HG03520 (cell line): ENCODE measurements around the gene FAM83B.
"Not testable (repeated sequence)": the region's sequence is repeated elsewhere in the genome, so short reads cannot be mapped to it uniquely, and the experiment has no call there.

Experiments used
- ATAC-seq: cut with Tn5 transposase; IDR thresholded peaks from one replicate; pipeline ENCODE4 v1.9.1; 2021; ENCODE audit warnings: mild to moderate bottlenecking, moderate library complexity; ENCODE audit not compliant: unreplicated experiment

Gene FAM83B, protein sequence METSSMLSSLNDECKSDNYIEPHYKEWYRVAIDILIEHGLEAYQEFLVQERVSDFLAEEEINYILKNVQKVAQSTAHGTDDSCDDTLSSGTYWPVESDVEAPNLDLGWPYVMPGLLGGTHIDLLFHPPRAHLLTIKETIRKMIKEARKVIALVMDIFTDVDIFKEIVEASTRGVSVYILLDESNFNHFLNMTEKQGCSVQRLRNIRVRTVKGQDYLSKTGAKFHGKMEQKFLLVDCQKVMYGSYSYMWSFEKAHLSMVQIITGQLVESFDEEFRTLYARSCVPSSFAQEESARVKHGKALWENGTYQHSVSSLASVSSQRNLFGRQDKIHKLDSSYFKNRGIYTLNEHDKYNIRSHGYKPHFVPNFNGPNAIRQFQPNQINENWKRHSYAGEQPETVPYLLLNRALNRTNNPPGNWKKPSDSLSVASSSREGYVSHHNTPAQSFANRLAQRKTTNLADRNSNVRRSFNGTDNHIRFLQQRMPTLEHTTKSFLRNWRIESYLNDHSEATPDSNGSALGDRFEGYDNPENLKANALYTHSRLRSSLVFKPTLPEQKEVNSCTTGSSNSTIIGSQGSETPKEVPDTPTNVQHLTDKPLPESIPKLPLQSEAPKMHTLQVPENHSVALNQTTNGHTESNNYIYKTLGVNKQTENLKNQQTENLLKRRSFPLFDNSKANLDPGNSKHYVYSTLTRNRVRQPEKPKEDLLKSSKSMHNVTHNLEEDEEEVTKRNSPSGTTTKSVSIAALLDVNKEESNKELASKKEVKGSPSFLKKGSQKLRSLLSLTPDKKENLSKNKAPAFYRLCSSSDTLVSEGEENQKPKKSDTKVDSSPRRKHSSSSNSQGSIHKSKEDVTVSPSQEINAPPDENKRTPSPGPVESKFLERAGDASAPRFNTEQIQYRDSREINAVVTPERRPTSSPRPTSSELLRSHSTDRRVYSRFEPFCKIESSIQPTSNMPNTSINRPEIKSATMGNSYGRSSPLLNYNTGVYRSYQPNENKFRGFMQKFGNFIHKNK

DNA sequence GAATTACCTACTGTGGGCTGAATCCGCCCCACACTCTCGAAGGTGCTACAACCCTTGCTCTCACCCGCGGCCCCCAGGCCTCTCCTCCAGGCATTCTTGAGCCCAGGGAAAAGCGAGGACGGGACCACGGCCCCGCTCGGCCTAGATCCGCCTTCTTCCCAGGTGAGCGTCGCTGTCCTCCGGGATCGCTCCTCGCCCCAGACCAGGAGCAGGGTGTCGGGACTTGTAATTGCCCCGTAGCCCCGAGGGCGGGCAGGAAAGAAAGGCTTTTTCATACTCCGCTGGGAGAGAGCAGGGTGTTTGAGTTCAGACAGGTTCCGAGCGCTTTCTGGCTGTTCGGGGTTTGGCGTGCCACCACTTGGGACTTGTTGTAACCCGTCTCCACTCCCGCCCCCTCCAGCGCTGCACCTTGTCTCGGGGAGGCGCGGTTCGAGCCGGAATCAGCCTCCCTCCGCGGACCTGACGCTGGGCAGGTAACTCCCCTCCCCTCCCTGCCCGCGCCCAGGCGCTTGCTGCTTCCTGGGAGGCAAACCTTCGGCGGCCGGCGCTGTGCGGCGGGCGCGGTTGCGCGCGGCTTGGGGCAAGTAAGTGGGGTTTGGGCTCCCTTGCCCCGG lies at the start of gene FAM83B:
TSS of gene FAM83B (plus strand) at position 529 of the 614 bp plus-strand sequence. CDS start 23,476 bp downstream, outside the sequence.
- no peak for ATAC-seq

DNA sequence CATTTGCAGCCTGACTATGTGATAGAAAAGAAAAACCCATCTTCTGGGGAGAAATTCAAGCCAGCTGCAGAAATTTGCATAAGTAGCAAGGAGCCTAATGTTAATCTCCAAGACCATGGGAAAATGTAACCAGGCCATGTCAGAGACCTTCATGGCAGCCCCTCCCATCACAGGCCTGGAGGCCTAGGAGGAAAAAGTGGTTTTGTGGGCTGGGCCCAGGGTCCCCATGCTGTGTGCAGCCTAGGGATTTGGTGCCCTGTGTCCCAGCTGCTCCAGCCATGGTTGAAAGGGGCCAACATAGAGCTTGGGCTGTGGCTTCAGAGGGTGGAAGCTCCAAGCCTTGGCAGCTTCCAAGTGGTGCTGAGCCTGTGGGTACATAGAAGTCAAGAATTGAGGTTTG lies 49.7 kb upstream of the FAM83B start:
- not testable (repeated sequence) for ATAC-seq

DNA sequence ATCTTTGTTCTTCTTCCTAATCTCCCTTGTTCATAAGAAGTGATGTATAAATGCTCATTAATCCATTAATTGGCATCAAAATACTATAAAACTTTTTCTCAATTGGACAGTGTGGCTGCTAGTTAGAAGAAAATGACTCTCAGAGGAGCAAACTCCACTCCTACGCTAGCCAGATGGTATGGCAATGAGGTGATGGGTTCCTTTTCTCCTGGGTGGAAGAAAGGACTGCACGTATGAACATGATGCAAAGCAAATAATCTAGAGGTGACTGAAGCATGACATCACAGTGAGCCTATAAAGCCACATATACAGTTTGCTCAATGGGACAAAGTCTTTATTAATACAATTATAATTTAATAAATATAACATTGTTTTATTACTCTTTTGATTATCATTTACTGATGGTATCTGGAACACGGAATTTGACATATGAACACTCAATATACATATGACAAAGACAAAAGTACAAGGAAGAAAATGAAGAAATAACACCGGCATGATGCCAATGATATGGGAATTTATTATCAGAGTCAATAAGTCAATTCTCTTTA lies 46.4 kb upstream of the FAM83B start:
- ATAC-seq: no peak

DNA sequence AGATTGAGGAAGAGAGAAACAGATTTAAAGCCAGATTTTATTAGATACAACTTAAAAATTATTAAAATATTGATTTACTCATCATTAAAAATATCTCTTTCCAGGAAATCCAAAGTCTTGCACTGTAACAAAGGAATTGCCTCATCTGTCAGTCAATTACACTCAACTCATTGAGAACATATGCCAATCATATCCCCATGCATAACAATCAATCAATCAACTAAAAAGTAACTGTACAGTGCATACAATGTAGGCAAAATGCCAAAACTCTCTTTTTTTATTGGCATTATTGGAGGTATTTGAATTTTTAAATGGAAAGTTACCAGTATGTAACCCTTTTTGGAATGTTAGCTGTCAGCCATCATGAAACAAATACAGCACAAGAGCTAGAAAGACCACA lies 45.3 kb upstream of the FAM83B start:
- no peak for ATAC-seq

DNA sequence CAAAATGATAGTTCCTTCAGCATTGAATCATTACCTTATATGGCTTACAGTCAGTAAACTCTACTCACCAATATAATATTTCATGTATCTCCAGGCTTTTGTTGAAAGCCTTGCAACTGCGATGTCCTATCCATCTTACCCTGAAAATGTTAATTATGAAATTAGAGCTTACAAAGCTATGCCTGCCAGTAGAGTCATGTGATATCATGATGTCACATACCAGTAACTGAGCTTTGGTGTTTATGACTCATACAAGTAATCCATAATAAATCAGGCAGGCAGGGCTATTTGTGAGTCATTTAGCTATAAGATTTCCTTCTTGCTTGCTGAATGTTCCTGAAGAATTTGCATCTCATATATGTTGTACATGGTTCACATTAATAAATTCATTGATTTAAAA lies 44.9 kb upstream of the FAM83B start:
- no peak for ATAC-seq

DNA sequence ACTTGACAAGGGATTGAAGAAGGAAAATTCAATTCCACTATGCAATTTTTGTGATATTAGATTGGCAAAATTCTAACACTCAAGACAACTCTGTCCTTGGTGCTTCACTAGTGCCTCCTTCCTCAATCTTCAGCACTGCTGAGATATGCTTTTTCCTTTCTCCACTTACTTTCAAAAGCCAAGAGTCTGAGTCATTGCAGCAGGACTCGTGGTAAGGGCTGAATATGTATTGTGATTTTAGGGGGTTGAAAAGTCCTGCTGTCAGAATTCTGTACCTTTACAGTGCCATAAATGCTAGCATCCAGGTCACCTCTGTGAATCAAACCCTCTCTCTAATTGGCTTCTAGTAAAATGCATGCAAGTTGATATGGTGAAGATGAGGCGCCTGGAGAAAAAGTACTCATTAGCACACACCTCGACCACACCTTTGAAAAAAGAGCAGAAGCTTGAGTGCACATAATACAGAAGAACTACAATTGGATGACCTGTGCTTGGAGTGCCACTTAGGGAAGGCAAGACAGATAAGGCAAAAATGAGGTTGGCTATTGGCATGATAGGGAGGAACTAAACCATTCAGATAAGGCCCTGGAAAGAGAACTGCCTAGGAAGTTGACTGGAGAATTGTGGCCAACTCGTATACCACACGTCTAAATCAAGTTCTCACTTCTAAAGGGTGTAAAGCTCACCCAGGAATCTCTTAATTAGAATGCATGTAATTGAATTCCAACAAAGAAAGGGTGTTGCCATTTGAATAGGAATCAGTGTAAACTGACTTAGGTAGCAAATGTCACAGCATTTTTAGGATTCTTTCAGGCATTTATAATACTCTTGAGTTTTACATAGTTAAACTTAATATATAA lies 43.6 kb upstream of the FAM83B start:
- no peak for ATAC-seq

DNA sequence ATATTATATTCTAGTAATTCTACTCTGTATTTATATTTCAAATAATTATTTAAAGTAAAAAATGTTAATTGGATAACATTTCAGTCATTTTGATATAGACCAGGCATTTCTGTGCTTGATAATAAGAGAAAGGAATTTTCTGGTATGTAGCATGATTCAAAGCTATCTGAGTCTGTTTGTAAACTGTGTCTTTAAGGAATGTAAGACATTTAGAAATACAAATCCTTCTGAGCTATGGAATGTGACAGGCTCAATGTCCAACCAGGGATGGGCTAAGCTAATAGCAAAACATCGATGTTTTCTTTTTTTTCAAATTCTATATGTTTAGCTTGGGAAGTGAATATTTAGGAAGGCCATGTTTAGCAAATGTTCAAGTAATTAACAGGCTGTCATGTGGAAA lies 41.5 kb upstream of the FAM83B start:
- no peak for ATAC-seq

DNA sequence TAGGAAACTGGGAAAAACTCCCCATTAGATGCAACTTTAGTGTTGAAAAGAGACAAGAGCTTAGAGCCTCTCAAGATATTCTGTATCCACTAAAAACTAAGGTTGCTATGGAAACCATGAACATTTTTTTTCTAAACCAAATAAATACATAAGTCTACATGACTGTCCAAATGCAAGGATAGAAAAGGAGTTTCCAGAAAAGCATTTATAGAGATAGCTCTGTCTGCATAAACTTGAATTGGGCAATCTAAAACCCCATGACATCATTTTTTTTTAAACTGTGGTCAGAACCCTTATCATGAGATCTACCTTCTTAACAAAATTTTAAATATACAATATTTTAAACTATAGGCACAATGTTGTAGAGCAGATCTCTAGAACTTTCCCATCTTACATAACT lies 36.4 kb upstream of the FAM83B start:
- ATAC-seq: no peak

DNA sequence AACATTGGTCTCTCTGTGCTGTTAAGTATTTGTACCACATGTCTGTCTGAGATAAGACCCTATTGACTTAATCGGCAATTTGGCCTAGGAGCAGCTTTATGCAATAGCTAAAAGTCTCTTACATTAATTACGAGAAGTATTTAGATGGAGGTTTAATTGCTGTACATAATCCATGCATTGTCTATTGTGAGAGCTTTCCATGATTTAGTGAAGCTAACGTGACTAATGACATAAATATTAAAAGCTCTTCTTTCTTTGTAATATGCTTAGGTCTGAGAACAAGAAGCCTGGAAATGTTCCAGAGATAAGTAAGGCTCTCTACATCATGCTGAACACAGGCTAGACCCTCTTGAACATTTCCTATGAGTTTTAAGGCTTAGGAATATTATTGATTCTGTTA lies 32.7 kb upstream of the FAM83B start:
- no peak for ATAC-seq

DNA sequence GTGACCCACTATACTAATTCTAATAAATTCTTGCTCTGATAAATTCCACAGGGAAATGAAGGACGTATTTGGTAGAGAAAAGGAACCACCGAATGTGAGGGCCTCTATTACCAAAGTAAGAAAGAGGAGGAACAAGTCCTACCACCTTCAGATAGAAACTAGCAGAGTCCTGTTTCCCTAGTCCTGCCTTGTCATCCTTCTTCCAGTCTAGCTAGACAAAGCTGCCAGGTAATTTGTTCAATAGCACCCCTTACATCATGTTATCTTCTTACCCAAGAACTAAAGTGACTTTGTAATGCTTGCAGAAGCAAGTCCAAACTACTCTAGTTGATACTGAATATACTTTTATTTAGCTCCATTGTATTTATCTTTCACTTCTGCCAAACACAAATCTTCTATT lies 29.3 kb upstream of the FAM83B start:
- no peak for ATAC-seq

DNA sequence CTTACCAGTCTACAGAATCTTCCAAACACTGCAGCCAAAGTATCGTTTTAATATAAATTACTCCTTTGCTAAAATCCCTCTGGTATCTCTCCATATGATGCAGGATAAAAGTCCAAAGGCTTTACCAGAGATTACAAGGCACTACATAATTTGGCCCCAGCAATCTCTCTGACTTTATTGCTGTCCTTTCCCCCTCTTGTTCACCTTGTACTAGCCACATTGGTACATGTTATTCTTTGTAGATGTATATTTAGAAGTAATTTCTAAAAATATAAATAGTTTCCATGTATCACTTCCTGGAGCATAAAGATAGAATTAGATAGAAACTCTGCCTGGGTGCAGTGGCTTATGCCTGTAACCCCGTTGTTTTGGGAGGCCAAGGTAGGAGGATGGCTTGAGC lies 28.7 kb upstream of the FAM83B start:
- ATAC-seq: no peak

DNA sequence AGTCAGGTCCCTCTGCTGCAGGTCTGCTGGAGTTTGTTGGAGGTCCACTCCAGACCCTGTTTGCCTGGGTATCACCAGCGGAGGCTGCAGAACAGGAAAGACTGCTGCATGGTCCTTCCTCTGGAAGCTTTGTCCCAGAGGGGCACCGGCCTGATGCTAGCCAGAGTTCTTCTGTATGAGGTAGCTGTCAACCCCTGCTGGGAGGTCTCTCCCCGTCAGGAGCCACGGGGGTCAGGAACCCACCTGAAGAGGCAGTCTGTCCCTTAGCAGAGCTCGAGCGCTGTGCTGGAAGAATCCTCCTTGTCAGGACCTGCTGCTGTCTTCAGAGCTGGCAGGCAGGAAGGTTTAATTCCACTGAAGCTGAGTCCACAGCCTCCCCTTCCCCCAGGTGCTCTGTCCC lies 22.3 kb upstream of the FAM83B start:
- ATAC-seq: not testable (repeated sequence)

DNA sequence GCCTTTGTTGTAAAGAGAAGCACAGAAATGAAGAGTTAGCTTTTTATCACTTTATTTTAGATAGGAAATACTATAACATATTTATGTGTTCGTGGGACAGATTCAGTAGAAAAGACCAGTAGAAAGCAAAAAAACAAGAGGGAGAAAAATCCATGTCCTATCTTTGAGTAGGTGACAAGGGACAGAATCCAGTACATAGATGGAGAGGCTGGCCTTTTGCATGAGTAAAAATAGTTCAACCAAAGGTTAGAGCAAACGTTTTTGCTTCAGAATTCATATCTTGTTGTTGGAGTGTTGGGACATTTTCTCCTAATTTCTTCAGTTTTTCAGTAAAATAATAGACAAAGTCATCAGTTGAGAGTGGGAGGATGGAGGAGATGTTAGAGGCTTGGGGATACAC lies 19.6 kb upstream of the FAM83B start:
- ATAC-seq: no peak

DNA sequence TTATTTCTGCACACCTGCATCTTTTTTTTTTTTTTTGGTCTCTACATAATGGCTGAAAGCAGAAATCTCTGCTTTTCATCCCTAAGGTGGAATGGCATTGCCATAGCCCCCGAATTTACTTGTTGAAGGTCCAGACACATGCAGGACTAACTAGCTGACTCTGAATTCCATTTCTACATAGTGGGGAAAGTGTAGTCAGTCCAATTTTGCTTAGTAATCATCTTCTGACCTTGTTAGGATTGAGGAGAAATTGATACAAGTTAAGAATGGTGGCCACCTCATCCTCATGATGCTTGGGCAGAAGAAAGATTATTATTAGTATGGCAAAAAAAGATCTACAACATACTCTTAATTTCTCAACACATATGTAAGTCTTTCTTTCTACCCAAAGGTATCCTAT lies 16.4 kb upstream of the FAM83B start:
- ATAC-seq: no peak

DNA sequence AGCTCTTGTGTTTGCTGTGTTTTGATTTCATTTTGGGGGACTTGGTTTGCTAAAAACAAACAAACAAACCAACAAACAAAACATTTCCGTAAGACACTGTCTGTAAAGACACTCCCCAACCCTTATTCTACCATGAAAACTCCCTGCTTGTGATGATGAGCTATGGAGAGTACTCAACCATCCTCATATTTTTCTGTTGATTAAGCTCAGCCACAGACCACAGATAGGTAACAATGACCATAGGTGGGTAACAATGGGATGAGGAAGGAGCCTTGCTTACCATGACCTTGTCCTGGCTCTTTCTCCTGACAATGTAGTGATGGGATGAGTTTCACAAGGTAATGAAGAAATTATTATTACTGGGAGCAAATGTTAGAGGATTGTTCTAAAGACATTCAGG lies 11.4 kb upstream of the FAM83B start:
- no peak for ATAC-seq

DNA sequence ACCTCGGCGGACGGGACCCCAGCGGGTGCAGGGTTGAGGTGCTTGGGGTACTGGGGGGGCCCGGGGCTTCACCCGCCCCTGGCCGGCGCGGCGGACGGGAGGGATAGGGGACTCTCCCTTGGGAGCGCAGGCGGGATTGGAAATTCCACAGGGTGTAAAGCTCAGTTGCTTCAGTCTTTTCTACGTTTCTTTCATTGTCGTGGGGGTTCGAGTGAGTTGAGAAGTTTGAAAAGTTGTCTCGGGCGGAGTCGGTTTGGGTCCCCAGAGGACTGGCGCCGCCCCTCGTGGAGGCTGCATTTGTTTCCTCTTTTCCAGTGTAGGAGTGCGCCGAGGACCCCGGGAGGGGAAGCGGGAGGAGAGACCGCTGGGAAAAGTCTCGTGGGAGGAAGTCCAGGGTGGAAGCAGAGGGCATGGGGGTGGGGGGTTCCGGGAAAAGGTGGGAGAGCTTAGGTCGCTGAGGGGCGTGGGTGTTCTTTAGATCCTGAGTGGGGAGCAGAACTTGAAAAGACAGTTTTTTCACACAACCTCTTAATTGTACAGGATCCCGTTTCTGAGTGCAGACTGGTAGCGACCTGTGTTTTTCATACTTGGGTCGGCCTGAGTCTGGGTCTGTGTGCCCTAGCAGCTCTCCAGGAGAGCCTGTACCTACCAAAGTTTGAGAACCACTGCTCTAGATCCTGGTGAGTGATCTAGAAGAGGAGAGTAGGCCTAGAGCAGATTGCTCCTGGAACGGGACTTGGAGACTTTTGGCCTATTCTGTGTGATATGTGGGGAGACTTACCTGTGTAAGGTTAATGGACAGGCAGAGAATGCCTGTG lies 495 bp downstream of the FAM83B start:
- no peak for ATAC-seq

DNA sequence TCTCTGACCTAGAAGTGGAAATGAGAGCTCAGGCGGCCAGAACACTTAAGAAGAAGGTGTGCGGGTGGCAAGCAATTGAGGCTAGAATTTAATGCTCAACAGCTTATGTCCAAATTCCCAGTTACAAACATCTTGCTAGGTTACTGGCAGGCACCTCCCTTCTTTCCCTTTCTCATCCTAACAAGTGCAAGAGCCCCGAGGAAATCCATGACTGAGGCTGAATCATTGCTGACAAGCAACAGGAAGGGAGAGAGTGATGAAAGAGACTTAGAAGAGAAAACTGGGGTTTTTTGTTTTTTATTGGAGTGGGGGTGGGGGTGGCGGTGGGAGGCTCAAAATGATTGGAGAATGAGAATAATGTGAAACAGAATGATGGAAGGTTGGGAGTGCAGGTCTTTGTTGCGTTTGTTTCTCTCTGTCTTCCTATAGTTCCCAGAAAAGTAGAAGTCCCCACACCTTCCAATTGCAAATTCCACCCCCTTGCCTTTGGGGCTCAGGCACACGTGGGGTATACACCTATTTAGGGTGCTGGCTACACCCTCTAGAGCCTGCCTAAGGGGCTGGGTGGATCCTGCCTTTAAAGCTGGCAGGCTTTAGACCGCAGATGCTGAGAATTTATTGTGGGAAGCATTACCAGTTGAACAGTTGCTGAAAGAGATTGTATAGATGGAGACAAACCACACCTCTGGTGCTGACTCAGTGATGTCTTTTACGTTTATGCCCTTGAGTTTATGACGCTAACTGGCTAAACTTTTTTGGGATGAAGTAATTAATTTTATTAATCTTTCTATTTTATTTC lies 1.4 kb downstream of the FAM83B start:
- no peak for ATAC-seq

DNA sequence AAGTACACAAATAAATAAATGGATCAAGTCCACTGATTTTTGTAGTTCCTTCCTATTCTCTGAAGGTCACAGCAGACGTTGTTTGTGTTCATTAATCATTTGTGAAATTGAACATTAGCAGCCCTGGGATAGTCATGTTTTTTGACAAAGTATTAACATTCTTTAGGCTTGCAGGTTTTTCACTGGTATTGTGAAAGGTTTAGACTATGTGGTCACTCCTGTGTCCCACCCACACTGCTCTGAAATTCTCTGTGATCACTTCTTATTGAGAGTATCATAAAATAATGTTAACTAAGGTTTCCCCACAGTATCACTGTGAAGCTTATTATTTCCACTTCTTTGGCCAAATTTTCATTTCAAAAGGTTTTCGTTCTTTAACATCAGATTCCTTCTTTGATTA lies 3.5 kb downstream of the FAM83B start:
- no peak for ATAC-seq

DNA sequence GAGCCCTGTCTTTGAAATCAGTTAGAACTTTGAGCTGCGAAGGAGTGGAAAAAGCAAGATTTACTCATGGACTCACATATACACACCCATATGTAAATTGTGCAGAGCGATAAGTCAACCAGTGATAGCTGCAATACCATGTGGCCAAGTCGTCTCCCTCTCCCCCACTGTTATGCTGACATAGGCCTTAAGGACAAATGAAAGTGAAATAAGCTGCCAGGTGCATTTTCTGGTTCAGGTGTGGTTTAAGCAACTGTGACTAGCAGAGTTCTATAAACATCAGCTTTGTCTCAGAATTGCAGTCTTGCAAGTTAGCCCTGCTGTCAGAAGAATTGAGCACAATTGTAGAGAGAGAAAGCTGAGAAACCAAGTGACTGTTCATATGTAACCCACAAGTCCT lies 9.6 kb downstream of the FAM83B start:
- ATAC-seq: no peak
